Liver (tissue), 9 donors: ENCODE results near the gene OMD. TPM values are rescaled to one million over a fixed set of nuclear protein-coding genes. Genes with fewer than 3 reads are reported as not detected.

Experiments used
- DNase-seq: peaks from one replicate; pipeline ENCODE4 v3.0.0-alpha.2; 2017; ENCODE audit warnings: low spot score
- H3K27ac ChIP-seq, 2 donors: one replicate each; pipeline ENCODE4 v1.7.0; 2013; ENCODE audit warnings: inconsistent platforms in 2 of 2, low read length in 2 of 2, control low read depth in 1 of 2, low read depth in 1 of 2, mild to moderate bottlenecking in 1 of 2
- H3K27me3 ChIP-seq, 4 donors: one replicate each; pipeline versions ENCODE4 v1.6.1 to v1.7.0; 2013; ENCODE audit warnings: low read length in 3 of 4, inconsistent platforms in 1 of 4, mild to moderate bottlenecking in 1 of 4, moderate library complexity in 1 of 4; ENCODE audit not compliant: control insufficient read depth in 4 of 4, insufficient read depth in 4 of 4
- H3K36me3 ChIP-seq, 4 donors: one replicate each; pipeline versions ENCODE4 v1.6.1 to v1.7.0; 2013; ENCODE audit warnings: low read length in 3 of 4, mild to moderate bottlenecking in 3 of 4, low read depth in 1 of 4, moderate library complexity in 1 of 4; ENCODE audit not compliant: control insufficient read depth in 4 of 4, insufficient read depth in 3 of 4
- H3K4me1 ChIP-seq, 4 donors: one replicate each; pipeline versions ENCODE4 v1.6.1 to v1.7.0; 2013; ENCODE audit warnings: low read length in 3 of 4, mild to moderate bottlenecking in 3 of 4, moderate library complexity in 1 of 4; ENCODE audit not compliant: control insufficient read depth in 4 of 4, insufficient read depth in 4 of 4
- H3K4me3 ChIP-seq, 3 donors: one replicate each; pipeline versions ENCODE4 v1.6.1 to v1.7.0; 2013; ENCODE audit warnings: low read length in 3 of 3, control low read depth in 1 of 3, low read depth in 1 of 3, mild to moderate bottlenecking in 1 of 3
- H3K9ac ChIP-seq, 2 donors: one replicate each; pipeline ENCODE4 v1.7.0; 2013; ENCODE audit warnings: low read length in 2 of 2, mild to moderate bottlenecking in 2 of 2, moderate library complexity in 2 of 2, control low read depth in 1 of 2, low read depth in 1 of 2
- H3K9me3 ChIP-seq, 4 donors: one replicate each; pipeline versions ENCODE4 v1.6.1 to v1.7.0; 2013; ENCODE audit warnings: low read length in 3 of 4; ENCODE audit not compliant: control insufficient read depth in 4 of 4
- EGR1 ChIP-seq, 2 donors: IDR thresholded peaks; 2 replicates each; pipeline ENCODE4 v1.6.1; 2016 to 2018; ENCODE audit warnings: antibody characterized with exemption in 2 of 2, low read depth in 2 of 2
- FOXA1 ChIP-seq: IDR thresholded peaks from 2 replicates; pipeline ENCODE4 v1.6.1; 2016; ENCODE audit warnings: antibody characterized with exemption
- FOXA2 ChIP-seq: IDR thresholded peaks from 2 replicates; pipeline ENCODE4 v1.6.1; 2016; ENCODE audit warnings: antibody characterized with exemption
- GABPA ChIP-seq, 2 donors: IDR thresholded peaks in 1 of 2; conservative IDR thresholded peaks in 1 of 2; 2 replicates each; pipeline ENCODE4 v1.6.1; 2016; ENCODE audit warnings: antibody characterized with exemption in 2 of 2, mild to moderate bottlenecking in 1 of 2, moderate library complexity in 1 of 2
- HNF4A ChIP-seq, 2 donors: conservative IDR thresholded peaks; 2 replicates each; pipeline ENCODE4 v1.6.1; 2016; ENCODE audit warnings: antibody characterized with exemption in 2 of 2, mild to moderate bottlenecking in 2 of 2
- HNF4G ChIP-seq: IDR thresholded peaks from 2 replicates; pipeline ENCODE4 v1.6.1; 2016; ENCODE audit warnings: antibody characterized with exemption
- JUND ChIP-seq, 2 donors: IDR thresholded peaks; 2 replicates each; pipeline ENCODE4 v1.6.1; 2016; ENCODE audit warnings: antibody characterized with exemption in 2 of 2
- NR2F2 ChIP-seq: IDR thresholded peaks from 2 replicates; pipeline ENCODE4 v1.6.1; 2016; ENCODE audit warnings: antibody characterized with exemption
- RAD21 ChIP-seq, 2 donors: IDR thresholded peaks; 2 replicates each; pipeline ENCODE4 v1.6.1; 2016; ENCODE audit warnings: antibody characterized with exemption in 2 of 2, mild to moderate bottlenecking in 2 of 2
- RXRA ChIP-seq, 2 donors: IDR thresholded peaks; 2 replicates each; pipeline ENCODE4 v1.6.1; 2017 to 2018; ENCODE audit warnings: antibody characterized with exemption in 2 of 2, mild to moderate bottlenecking in 1 of 2
- SP1 ChIP-seq: IDR thresholded peaks from 2 replicates; pipeline ENCODE4 v1.6.1; 2018; ENCODE audit warnings: antibody characterized with exemption, mild to moderate bottlenecking
- TAF1 ChIP-seq: conservative IDR thresholded peaks from 2 replicates; pipeline ENCODE4 v1.6.1; 2016; ENCODE audit warnings: antibody characterized with exemption, mild to moderate bottlenecking
- YY1 ChIP-seq: IDR thresholded peaks from 2 replicates; pipeline ENCODE4 v1.6.1; 2016; ENCODE audit warnings: antibody characterized with exemption, mild to moderate bottlenecking
- WGBS: extraction: QIAGEN DNeasy Blood & Tissue Kit; methylation state at CpG from one replicate; pipeline ENCODE4 v1.1.7; 2013; 5-methylcytosine and 5-hydroxymethylcytosine counted together
- polyA plus RNA-seq, 2 donors: library from polyadenylated mRNA; stranded (reverse) in 1 of 2; unstranded in 1 of 2; fragments of 200-250 nt in 1 of 2; fragments of >200 nt in 1 of 2; fragmentation: Nextera tagmentation in 1 of 2; extraction: Ambion mirVana in 1 of 2; gene quantifications; one replicate each; pipeline versions ENCODE4 v1.2.1 to v1.2.3, GENCODE V29; 2013 to 2015
- total RNA-seq, 2 donors: library from RNA; depleted of rRNA; stranded (reverse); fragments of >200 nt; gene quantifications; one replicate each; pipeline ENCODE4 v1.2.3, GENCODE V29; 2014
- TF ChIP-seq, protein P1 (sequence below): IDR thresholded peaks from 2 replicates; pipeline ENCODE4 v1.6.1; 2016; ENCODE audit warnings: antibody characterized with exemption
- TF ChIP-seq, protein P2 (sequence below): IDR thresholded peaks from 2 replicates; pipeline ENCODE4 v1.6.1; 2016; ENCODE audit warnings: antibody characterized with exemption
- TF ChIP-seq, protein P3 (sequence below): IDR thresholded peaks from 2 replicates; pipeline ENCODE4 v1.6.1; 2016; ENCODE audit warnings: antibody characterized with exemption
- TF ChIP-seq, protein P4 (sequence below): IDR thresholded peaks from 2 replicates; pipeline ENCODE4 v1.6.1; 2016; ENCODE audit warnings: antibody characterized with exemption, mild to moderate bottlenecking
- TF ChIP-seq, protein P5 (sequence below): fragments of 150-350 bp; IDR thresholded peaks from 2 replicates; pipeline ENCODE4 v1.5.1; 2017; ENCODE audit warnings: improper control_type of control experiment, low read depth, low read length; ENCODE audit not compliant: missing input control
- donor health status: healthy.
- donor health status: healthy.
- donor health status: healthy.
- donor health status: healthy.
- donor health status: healthy.

Gene OMD
- total and polyA plus RNA-seq, 4 donors = 0.28 to 0.75 (median 0.52) TPM; not detected in 1

DNA sequence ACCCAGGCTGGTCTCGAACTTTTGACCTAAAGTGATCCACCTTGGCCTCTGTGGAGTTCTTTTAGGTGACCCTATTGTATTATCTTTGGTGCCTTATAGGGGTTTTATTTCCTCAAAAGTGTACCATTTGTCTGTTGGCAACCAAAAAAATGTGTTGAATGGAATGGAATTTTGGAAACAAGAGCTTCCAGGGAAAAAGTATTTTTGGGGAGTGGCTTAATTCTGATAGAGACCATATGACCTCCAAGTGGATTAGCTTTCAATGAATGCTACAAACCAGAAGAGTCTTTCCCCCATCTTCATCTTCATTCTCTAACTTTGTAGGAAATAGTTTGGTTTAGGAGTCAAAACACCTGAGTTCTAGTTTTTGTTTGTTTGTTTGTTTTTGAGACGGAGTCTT, 16.5 kb downstream of the OMD start:
- H3K4me1 ChIP-seq = no peaks in the 10 kb centered on the region
- DNase-seq = no peak
- H3K36me3 ChIP-seq = no peaks in the 10 kb centered on the region
- WGBS = 94% methylated on average over 2 of the region's 2 CpGs
- no peak for TF ChIP-seq RXRA (IDR thresholded peaks at IDR 0.05)
- TF ChIP-seq, protein P1, sequence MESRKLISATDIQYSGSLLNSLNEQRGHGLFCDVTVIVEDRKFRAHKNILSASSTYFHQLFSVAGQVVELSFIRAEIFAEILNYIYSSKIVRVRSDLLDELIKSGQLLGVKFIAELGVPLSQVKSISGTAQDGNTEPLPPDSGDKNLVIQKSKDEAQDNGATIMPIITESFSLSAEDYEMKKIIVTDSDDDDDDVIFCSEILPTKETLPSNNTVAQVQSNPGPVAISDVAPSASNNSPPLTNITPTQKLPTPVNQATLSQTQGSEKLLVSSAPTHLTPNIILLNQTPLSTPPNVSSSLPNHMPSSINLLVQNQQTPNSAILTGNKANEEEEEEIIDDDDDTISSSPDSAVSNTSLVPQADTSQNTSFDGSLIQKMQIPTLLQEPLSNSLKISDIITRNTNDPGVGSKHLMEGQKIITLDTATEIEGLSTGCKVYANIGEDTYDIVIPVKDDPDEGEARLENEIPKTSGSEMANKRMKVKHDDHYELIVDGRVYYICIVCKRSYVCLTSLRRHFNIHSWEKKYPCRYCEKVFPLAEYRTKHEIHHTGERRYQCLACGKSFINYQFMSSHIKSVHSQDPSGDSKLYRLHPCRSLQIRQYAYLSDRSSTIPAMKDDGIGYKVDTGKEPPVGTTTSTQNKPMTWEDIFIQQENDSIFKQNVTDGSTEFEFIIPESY = no peak
- TF ChIP-seq RAD21 (IDR thresholded peaks at IDR 0.05) = no peak
- TF ChIP-seq HNF4G = no peak
- TF ChIP-seq SP1 = no peak
- TF ChIP-seq, protein P2, sequence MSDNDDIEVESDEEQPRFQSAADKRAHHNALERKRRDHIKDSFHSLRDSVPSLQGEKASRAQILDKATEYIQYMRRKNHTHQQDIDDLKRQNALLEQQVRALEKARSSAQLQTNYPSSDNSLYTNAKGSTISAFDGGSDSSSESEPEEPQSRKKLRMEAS = no peak
- no peak for TF ChIP-seq NR2F2
- no peak for TF ChIP-seq GABPA (IDR thresholded peaks at IDR 0.05 in 1 of 2, conservative IDR thresholded peaks at IDR 0.05 in 1 of 2)
- TF ChIP-seq, protein P3, sequence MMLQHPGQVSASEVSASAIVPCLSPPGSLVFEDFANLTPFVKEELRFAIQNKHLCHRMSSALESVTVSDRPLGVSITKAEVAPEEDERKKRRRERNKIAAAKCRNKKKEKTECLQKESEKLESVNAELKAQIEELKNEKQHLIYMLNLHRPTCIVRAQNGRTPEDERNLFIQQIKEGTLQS = no peak
- no peak for TF ChIP-seq JUND (IDR thresholded peaks at IDR 0.05)
- no peak for TF ChIP-seq FOXA1
- no peak for TF ChIP-seq TAF1
- TF ChIP-seq HNF4A (conservative IDR thresholded peaks at IDR 0.05) = no peak
- TF ChIP-seq, protein P4, sequence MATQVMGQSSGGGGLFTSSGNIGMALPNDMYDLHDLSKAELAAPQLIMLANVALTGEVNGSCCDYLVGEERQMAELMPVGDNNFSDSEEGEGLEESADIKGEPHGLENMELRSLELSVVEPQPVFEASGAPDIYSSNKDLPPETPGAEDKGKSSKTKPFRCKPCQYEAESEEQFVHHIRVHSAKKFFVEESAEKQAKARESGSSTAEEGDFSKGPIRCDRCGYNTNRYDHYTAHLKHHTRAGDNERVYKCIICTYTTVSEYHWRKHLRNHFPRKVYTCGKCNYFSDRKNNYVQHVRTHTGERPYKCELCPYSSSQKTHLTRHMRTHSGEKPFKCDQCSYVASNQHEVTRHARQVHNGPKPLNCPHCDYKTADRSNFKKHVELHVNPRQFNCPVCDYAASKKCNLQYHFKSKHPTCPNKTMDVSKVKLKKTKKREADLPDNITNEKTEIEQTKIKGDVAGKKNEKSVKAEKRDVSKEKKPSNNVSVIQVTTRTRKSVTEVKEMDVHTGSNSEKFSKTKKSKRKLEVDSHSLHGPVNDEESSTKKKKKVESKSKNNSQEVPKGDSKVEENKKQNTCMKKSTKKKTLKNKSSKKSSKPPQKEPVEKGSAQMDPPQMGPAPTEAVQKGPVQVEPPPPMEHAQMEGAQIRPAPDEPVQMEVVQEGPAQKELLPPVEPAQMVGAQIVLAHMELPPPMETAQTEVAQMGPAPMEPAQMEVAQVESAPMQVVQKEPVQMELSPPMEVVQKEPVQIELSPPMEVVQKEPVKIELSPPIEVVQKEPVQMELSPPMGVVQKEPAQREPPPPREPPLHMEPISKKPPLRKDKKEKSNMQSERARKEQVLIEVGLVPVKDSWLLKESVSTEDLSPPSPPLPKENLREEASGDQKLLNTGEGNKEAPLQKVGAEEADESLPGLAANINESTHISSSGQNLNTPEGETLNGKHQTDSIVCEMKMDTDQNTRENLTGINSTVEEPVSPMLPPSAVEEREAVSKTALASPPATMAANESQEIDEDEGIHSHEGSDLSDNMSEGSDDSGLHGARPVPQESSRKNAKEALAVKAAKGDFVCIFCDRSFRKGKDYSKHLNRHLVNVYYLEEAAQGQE = no peak
- H3K9me3 ChIP-seq = no peaks in the 10 kb centered on the region
- H3K4me3 ChIP-seq = no peak overlapping the region
- no peak overlapping the region for H3K27ac ChIP-seq
- no peaks in the 10 kb centered on the region for H3K27me3 ChIP-seq
- H3K9ac ChIP-seq = no peak overlapping the region

DNA sequence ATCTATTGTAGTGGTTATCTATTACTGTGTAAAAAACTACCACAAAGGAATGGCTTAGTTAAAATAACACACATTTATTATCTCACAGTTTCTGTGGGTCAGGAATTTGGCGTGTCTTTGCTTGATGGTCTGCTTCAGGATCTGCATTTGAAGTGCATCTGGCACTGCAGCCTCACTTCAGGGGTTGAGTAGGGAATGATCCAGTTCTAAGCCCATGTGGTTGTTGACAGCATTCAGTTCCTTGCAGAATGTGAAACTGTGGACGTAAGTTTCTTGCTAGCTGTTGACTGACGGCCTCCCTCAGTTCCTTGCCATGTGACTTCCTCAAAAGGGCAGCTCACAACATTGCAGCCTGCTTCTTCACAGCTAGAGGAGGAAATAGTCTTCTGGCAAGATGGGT, 17.8 kb downstream of the OMD start:
- H3K27ac ChIP-seq = no peak overlapping the region
- no peak overlapping the region for H3K9ac ChIP-seq
- H3K27me3 ChIP-seq = no peaks in the 10 kb centered on the region
- TF ChIP-seq HNF4G = no peak
- TF ChIP-seq FOXA1 = no peak
- no peak for TF ChIP-seq EGR1 (IDR thresholded peaks at IDR 0.05; ENCODE audit: low read depth in 2 of 2)
- TF ChIP-seq GABPA (IDR thresholded peaks at IDR 0.05 in 1 of 2, conservative IDR thresholded peaks at IDR 0.05 in 1 of 2) = no peak
- TF ChIP-seq TAF1 = no peak
- TF ChIP-seq YY1 = no peak
- TF ChIP-seq, protein P4 = no peak
- TF ChIP-seq FOXA2 = no peak
- no peak for TF ChIP-seq SP1
- TF ChIP-seq, protein P5, sequence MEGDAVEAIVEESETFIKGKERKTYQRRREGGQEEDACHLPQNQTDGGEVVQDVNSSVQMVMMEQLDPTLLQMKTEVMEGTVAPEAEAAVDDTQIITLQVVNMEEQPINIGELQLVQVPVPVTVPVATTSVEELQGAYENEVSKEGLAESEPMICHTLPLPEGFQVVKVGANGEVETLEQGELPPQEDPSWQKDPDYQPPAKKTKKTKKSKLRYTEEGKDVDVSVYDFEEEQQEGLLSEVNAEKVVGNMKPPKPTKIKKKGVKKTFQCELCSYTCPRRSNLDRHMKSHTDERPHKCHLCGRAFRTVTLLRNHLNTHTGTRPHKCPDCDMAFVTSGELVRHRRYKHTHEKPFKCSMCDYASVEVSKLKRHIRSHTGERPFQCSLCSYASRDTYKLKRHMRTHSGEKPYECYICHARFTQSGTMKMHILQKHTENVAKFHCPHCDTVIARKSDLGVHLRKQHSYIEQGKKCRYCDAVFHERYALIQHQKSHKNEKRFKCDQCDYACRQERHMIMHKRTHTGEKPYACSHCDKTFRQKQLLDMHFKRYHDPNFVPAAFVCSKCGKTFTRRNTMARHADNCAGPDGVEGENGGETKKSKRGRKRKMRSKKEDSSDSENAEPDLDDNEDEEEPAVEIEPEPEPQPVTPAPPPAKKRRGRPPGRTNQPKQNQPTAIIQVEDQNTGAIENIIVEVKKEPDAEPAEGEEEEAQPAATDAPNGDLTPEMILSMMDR = peak; percentile 9
- TF ChIP-seq RXRA (IDR thresholded peaks at IDR 0.05) = no peak
- TF ChIP-seq, protein P2 = peak; percentile 29
- TF ChIP-seq JUND (IDR thresholded peaks at IDR 0.05) = no peak
- no peak for TF ChIP-seq RAD21 (IDR thresholded peaks at IDR 0.05)
- H3K36me3 ChIP-seq = no peaks in the 10 kb centered on the region
- no peaks in the 10 kb centered on the region for H3K4me1 ChIP-seq
- H3K9me3 ChIP-seq = no peaks in the 10 kb centered on the region
- 65% methylated on average over 3 of the region's 3 CpGs for WGBS
- DNase-seq = no peak
- H3K4me3 ChIP-seq = no peak overlapping the region
